NCI-H2029 treated with DMSO at 0.1 percent for 48 hours (cell line): ENCODE results near the gene DAAM2.

Source experiments
- DNase-seq: peaks from one replicate; lab custom pipeline; 2025; lab: John Stamatoyannopoulos, UW

DAAM2 gene

GRCh38 chr6:39787322-39787721 is 4.9 kb upstream of the DAAM2 start:
- no peak for DNase-seq

GRCh38 chr6:39790772-39791171 is 1.4 kb upstream of the DAAM2 start:
- DNase-seq: no peak

- peak; percentile 15 for DNase-seq
Measured at GRCh38 chr6:39791311-39791710, 865 bp upstream of the DAAM2 start.

GRCh38 chr6:39792540-39793450 is 619 bp downstream of the DAAM2 start:
- DNase-seq: no peak

GRCh38 chr6:39793516-39793915 is 1.3 kb downstream of the DAAM2 start:
- DNase-seq: no peak

GRCh38 chr6:39794231-39794630 is 2.1 kb downstream of the DAAM2 start:
- no peak for DNase-seq

GRCh38 chr6:39797751-39798150 is 5.6 kb downstream of the DAAM2 start:
- DNase-seq: no peak

- no peak for DNase-seq
Measured at GRCh38 chr6:39800034-39801032, 8.2 kb downstream of the DAAM2 start.

- DNase-seq: no peak
Measured at GRCh38 chr6:39801456-39802251, 9.5 kb downstream of the DAAM2 start.

GRCh38 chr6:39803872-39804271 is 11.7 kb downstream of the DAAM2 start:
- DNase-seq: no peak

GRCh38 chr6:39804466-39805065 is 12.4 kb downstream of the DAAM2 start:
- DNase-seq: no peak

GRCh38 chr6:39806278-39806677 is 14.1 kb downstream of the DAAM2 start:
- DNase-seq: no peak

- no peak for DNase-seq
Measured at GRCh38 chr6:39808346-39808745, 16.2 kb downstream of the DAAM2 start.

GRCh38 chr6:39808964-39809363 is 16.8 kb downstream of the DAAM2 start:
- peak; percentile 20 for DNase-seq

GRCh38 chr6:39811835-39812345 is 19.7 kb downstream of the DAAM2 start:
- no peak for DNase-seq

GRCh38 chr6:39812496-39812852 is 20.3 kb downstream of the DAAM2 start:
- DNase-seq: no peak

GRCh38 chr6:39812853-39813533 is 20.8 kb downstream of the DAAM2 start:
- peak; percentile 86 for DNase-seq

- no peak for DNase-seq
Measured at GRCh38 chr6:39814236-39814635, 22.1 kb downstream of the DAAM2 start.

GRCh38 chr6:39815356-39815755 is 23.2 kb downstream of the DAAM2 start:
- no peak for DNase-seq

GRCh38 chr6:39816747-39817146 is 24.6 kb downstream of the DAAM2 start:
- no peak for DNase-seq

GRCh38 chr6:39818695-39819094 is 26.5 kb downstream of the DAAM2 start:
- DNase-seq: no peak
